ENCODE data around the gene TMTC3.

DNA sequence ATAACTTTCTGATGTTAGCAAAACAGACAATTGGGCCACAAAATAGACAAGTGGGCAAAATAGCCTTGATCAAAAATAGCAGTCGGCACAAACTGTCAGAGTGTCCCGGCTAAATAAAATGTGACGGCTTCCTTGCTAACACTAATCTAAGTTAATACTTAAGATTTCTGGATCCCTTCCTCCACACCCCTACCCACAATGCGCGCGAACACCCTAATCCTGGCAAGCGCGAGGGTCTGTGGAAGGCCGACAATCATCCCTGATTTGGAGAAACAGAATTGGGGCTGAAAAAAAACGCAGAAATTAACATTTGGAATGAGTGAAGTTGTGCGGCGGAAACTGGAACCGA lies 708 bp upstream of the TMTC3 start:
- TF ChIP-seq GATA2 (IDR thresholded peaks at IDR 0.05; ENCODE audit: low read depth, low read length) = no peak
- no peak for TF ChIP-seq GATA3 (IDR thresholded peaks at IDR 0.05; ENCODE audit: low read depth, low read length)
